ENCODE results near the gene CTXND1. TPM values are rescaled to one million over a fixed set of nuclear protein-coding genes. Genes with fewer than 3 reads are reported as not detected.

Gene CTXND1
- total RNA-seq, 1 experiment from 2014 or later = not detected

DNA sequence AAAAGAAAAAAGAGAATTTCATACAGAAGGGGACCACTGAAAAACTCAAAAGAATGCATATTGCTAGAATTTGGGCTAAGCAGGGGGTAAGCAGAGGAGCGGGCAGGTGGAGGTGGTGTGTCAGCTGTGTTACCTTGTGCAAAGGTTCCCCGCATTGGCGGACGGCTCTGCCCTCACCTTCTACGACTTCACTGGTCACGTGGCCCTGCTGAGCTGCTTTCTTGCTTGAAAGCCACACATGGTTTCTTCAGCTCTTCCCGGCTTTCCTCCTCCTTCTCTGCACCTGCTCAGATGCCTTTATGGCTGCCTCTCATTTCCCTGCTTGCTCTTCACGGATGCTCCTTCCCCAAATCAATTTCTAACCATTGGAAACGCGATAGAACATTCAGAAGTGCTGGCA, 68.7 kb downstream of the CTXND1 start:
- no CpG with 5 or more reads among the region's 10 CpGs for WGBS (ENCODE audit: extremely low coverage, insufficient read length, low lambda C conversion rate)
- H3K27me3 Mint-ChIP-seq (ENCODE audit: low read depth) = no peaks in the 10 kb centered on the region
- H3K79me1 ChIP-seq (ENCODE audit: insufficient read depth, low read depth, low read length, poor library complexity, severe bottlenecking) = no peaks in the 10 kb centered on the region
- no peak overlapping the region for H4K5ac ChIP-seq (ENCODE audit: insufficient read length, low read depth, low read length)
- H2BK5ac ChIP-seq (ENCODE audit: insufficient read length, low read length) = no peak overlapping the region
- H4K20me1 ChIP-seq (ENCODE audit: control insufficient read depth, insufficient read depth, insufficient read length) = no peaks in the 10 kb centered on the region
- no peak overlapping the region for H3K4me3 Mint-ChIP-seq
- H3K14ac ChIP-seq (ENCODE audit: insufficient read depth, low read length) = no peak overlapping the region
- H3K27ac Mint-ChIP-seq = no peak overlapping the region
- no peak overlapping the region for H4K8ac ChIP-seq (replicated peaks; ENCODE audit: insufficient read length, low read depth, low read length)
- H2BK15ac ChIP-seq (ENCODE audit: low read depth, low read length) = no peak overlapping the region
- H3K18ac ChIP-seq (ENCODE audit: insufficient read length, low read depth, low read length) = no peak overlapping the region
- H2BK120ac ChIP-seq (ENCODE audit: low read depth, low read length, poor library complexity, severe bottlenecking) = no peak overlapping the region
- H3K27ac ChIP-seq (ENCODE audit: insufficient read length, low read depth, low read length) = no peak overlapping the region
- no peak overlapping the region for H4K91ac ChIP-seq (ENCODE audit: insufficient read length, low read depth, low read length)
- H2BK12ac ChIP-seq (ENCODE audit: insufficient read length, low read depth, low read length) = no peak overlapping the region
- H3K4ac ChIP-seq (ENCODE audit: low read depth, low read length) = no peak overlapping the region
- H3K27me3 ChIP-seq (ENCODE audit: insufficient read depth, low read length) = no peaks in the 10 kb centered on the region
- no peak overlapping the region for H3K56ac ChIP-seq (ENCODE audit: insufficient read length, low read depth, low read length)
- no peaks in the 10 kb centered on the region for H3K4me1 ChIP-seq (ENCODE audit: insufficient read depth, low read length)
- no peaks in the 10 kb centered on the region for H3K9me3 ChIP-seq (ENCODE audit: control insufficient read depth, low read depth, low read length)
- H3K23ac ChIP-seq (ENCODE audit: insufficient read length, low read depth, low read length) = no peak overlapping the region
- H2AFZ ChIP-seq (ENCODE audit: low read length) = no peak overlapping the region
- H2AK5ac ChIP-seq (ENCODE audit: insufficient read length, low read length) = no peak overlapping the region
- peaks cover 5 to 7% of the 10 kb centered on the region in 2 experiments for H3K4me1 Mint-ChIP-seq
- no peak overlapping the region for H2BK20ac ChIP-seq (ENCODE audit: low read depth, low read length, poor library complexity, severe bottlenecking)
- H3K9ac ChIP-seq (ENCODE audit: extremely low read depth, insufficient read length, low read length) = no peak overlapping the region
- peaks cover 17 to 33% (median 19%) of the 10 kb centered on the region in 3 experiments; a peak in 5 of 7 replicates for H3K36me3 Mint-ChIP-seq (ENCODE audit: insufficient read depth in 1 of 3, low read depth in 3 of 3)
- H3T11ph ChIP-seq (ENCODE audit: low read length) = no peak overlapping the region
- TF ChIP-seq, protein P1, sequence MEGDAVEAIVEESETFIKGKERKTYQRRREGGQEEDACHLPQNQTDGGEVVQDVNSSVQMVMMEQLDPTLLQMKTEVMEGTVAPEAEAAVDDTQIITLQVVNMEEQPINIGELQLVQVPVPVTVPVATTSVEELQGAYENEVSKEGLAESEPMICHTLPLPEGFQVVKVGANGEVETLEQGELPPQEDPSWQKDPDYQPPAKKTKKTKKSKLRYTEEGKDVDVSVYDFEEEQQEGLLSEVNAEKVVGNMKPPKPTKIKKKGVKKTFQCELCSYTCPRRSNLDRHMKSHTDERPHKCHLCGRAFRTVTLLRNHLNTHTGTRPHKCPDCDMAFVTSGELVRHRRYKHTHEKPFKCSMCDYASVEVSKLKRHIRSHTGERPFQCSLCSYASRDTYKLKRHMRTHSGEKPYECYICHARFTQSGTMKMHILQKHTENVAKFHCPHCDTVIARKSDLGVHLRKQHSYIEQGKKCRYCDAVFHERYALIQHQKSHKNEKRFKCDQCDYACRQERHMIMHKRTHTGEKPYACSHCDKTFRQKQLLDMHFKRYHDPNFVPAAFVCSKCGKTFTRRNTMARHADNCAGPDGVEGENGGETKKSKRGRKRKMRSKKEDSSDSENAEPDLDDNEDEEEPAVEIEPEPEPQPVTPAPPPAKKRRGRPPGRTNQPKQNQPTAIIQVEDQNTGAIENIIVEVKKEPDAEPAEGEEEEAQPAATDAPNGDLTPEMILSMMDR (conservative IDR thresholded peaks at IDR 0.05) = no peak
- H3K79me2 ChIP-seq (ENCODE audit: insufficient read depth, low read length) = no peaks in the 10 kb centered on the region
- no peak overlapping the region for H3K4me2 ChIP-seq (ENCODE audit: insufficient read depth, insufficient read length, low read length)
- H3K23me2 ChIP-seq (ENCODE audit: insufficient read length, low read depth, low read length, poor library complexity, severe bottlenecking) = no peaks in the 10 kb centered on the region
- no peak for DNase-seq
- H3K9me3 Mint-ChIP-seq = no peaks in the 10 kb centered on the region
